ENCODE results near the gene KCNIP2. TPM values are rescaled to one million over a fixed set of nuclear protein-coding genes. Genes with fewer than 3 reads are reported as not detected.

Gene KCNIP2
- total and polyA plus RNA-seq, 2 donors from 2014 or later = 0.67 to 3.4 TPM

GRCh38 chr10:101783736-101784118 is 59.9 kb downstream of the KCNIP2 start:
- peak overlapping the region; percentile 77 to 87 (median 80) for H3K4me3 ChIP-seq (ENCODE audit: low read length in 3 of 3)
- peaks cover 0 to 30% (median 4%) of the 10 kb centered on the region in 3 donors for H3K4me1 ChIP-seq (ENCODE audit: control insufficient read depth in 2 of 3, insufficient read depth in 2 of 3, low read depth in 1 of 3, low read length in 3 of 3)
- FAIRE-seq (no peak), DNase-seq (peak in 2 of 5 donors; percentile 18 to 34)
- TF ChIP-seq CTCF (IDR thresholded peaks at IDR 0.05; ENCODE audit: borderline replicate concordance, extremely low read depth, insufficient read depth) = no peak
- H3K27ac ChIP-seq (ENCODE audit: low read depth in 2 of 2, low read length in 2 of 2) = no peak overlapping the region
- H3K36me3 ChIP-seq (ENCODE audit: control insufficient read depth in 2 of 3, insufficient read depth in 3 of 3, low read length in 3 of 3) = peaks cover 9 to 28% (median 18%) of the 10 kb centered on the region in 3 donors
- H3K27me3 ChIP-seq (ENCODE audit: control insufficient read depth, insufficient read depth, low read length) = peaks cover 4% of the 10 kb centered on the region
- intact Hi-C loops (cut with DNase I) = no loop called here
- H3K9me3 ChIP-seq (ENCODE audit: control insufficient read depth in 2 of 3, insufficient read depth in 1 of 3, low read length in 3 of 3) = no peaks in the 10 kb centered on the region
- peak overlapping the region in 2 of 3 donors; percentile 29 to 67 for H3K9ac ChIP-seq (ENCODE audit: low read length in 3 of 3)

- Histone ChIP-seq H3K9me3 (ENCODE audit: control insufficient read depth in 2 of 3, insufficient read depth in 1 of 3, low read length in 3 of 3) (no peaks in the 10 kb centered on the region), H3K9ac (ENCODE audit: low read length in 3 of 3) (peak within 1 kb of the TSS; percentile 29 to 70 (median 67)), H3K27me3 (ENCODE audit: control insufficient read depth, insufficient read depth, low read length) (peaks cover 7% of the 10 kb centered on the region), H3K4me1 (ENCODE audit: control insufficient read depth in 2 of 3, insufficient read depth in 2 of 3, low read depth in 1 of 3, low read length in 3 of 3) (peaks cover 0 to 30% (median 4%) of the 10 kb centered on the region in 3 donors), H3K36me3 (ENCODE audit: control insufficient read depth in 2 of 3, insufficient read depth in 3 of 3, low read length in 3 of 3) (peaks cover 9 to 28% (median 18%) of the 10 kb centered on the region in 3 donors), H3K27ac (ENCODE audit: low read depth in 2 of 2, low read length in 2 of 2) (no peak within 1 kb of the TSS), H3K4me3 (ENCODE audit: low read length in 3 of 3) (peak within 1 kb of the TSS; percentile 77 to 87 (median 80))
- intact Hi-C loops (cut with DNase I) = no loop called here
- FAIRE-seq (no peak), DNase-seq (peak; percentile 90 to 96 (median 93))
- TF ChIP-seq CTCF (IDR thresholded peaks at IDR 0.05; ENCODE audit: borderline replicate concordance, extremely low read depth, insufficient read depth) = no peak
Measured at GRCh38 chr10:101782811-101783735, 60.5 kb downstream of the KCNIP2 start, which contains the start of gene NPM3. Gene NPM3 (minus strand): TSS chr10:101783446. CDS start chr10:101783390, 56 bp downstream.

- Histone ChIP-seq H3K9me3 (ENCODE audit: control insufficient read depth in 2 of 3, insufficient read depth in 1 of 3, low read length in 3 of 3) (no peaks in the 10 kb centered on the region), H3K27ac (ENCODE audit: low read depth in 2 of 2, low read length in 2 of 2) (no peak overlapping the region), H3K9ac (ENCODE audit: low read length in 3 of 3) (peak overlapping the region in 1 of 3 donors; percentile 70), H3K36me3 (ENCODE audit: control insufficient read depth in 2 of 3, insufficient read depth in 3 of 3, low read length in 3 of 3) (peaks cover 9 to 22% (median 13%) of the 10 kb centered on the region in 3 donors), H3K4me3 (ENCODE audit: low read length in 3 of 3) (peak overlapping the region in 2 of 3 donors; percentile 77 to 80), H3K4me1 (ENCODE audit: control insufficient read depth in 2 of 3, insufficient read depth in 2 of 3, low read depth in 1 of 3, low read length in 3 of 3) (peaks cover 0 to 30% (median 4%) of the 10 kb centered on the region in 3 donors), H3K27me3 (ENCODE audit: control insufficient read depth, insufficient read depth, low read length) (peaks cover 15% of the 10 kb centered on the region)
- no peak for TF ChIP-seq CTCF (IDR thresholded peaks at IDR 0.05; ENCODE audit: borderline replicate concordance, extremely low read depth, insufficient read depth)
- FAIRE-seq = no peak
- intact Hi-C loops (cut with DNase I) = no loop called here
- peak in 2 of 5 donors; percentile 45 to 64 for DNase-seq
Measured at GRCh38 chr10:101781984-101782810, 61.4 kb downstream of the KCNIP2 start.

Data from kidney (tissue), 14 donors.